ENCODE results near the gene GAB2.

Gene GAB2

GRCh38 chr11:78205691-78206090 lies 211.9 kb downstream of the GAB2 start:
- no peak for DNase-seq (ENCODE audit: low read depth)

DNA sequence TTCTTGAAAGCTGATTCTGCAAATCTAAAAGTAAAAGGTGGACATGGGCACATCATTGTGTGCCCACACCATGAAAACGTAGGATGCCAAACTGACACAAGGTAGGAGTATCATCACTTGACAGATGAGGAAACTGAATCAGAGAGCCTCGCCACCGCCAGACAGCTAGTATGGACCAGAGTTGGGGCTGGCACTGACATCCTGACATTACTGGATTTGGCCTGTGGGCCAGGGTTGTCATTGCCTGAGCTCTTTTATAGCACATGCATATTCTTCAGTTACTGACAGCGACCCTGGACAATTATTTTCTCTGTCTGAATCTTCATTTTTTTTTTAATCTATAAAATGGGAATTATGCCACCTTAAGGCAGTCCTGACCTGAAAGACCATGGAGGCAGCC lies 212.4 kb downstream of the GAB2 start:
- no peak for DNase-seq (ENCODE audit: low read depth)

GRCh38 chr11:78203184-78203583 lies 214.4 kb downstream of the GAB2 start:
- DNase-seq (ENCODE audit: low read depth), result no peak

DNA sequence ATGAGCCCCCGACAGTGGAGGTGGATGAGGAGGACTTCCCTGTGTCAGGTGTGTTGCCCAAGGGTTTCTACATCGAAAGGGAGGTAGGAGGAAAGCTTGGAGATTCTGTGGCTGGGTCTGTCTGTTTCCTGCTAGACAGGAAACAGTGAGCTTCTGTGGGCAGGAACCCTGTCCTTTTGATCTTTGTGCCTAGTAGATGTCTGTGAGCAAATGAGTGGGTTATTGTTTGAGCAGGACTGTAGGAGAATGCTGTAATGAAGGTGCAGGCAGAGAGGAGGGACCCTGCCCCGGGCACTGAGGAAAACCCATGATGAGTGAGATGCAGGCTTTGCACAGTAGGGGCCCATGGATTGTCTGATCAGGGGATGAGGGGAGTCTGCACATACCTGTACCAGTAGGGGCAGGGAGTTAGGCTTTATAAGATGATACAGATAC lies 214.9 kb downstream of the GAB2 start:
- no peak for DNase-seq (ENCODE audit: low read depth)

DNA sequence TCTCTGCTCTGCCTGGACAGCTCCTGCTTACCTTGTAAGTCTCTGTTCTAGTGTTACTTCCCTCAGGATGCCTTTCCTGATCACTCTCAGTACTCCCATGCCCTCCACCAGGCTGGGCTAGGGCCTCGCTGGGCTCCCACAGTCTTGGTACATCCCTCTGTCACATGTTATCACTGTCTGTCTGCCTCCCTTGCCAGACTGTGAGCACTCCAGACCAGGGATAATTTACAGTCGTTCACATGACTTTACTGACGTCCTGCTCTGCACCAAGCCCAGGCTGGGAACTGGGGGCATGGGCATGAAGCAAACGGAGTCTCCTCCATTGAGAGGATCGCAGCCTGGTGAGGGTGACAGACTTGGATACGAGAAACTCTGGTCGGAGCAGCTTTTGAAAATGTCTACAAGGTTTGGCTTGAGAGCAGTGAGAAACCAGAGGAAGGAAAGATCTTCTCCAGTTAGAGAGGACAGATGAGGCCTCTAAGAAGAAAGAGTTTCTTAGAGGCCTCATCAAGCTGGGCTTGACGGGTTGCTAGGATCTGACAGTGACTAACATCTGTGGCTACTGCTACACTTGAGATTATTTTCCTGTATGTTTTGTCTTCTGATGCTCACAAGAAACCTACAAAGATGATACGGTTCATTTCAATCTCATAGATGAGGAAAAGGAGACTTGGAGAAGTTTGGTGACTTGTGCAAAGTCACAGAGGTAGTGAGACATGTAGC lies 216.4 kb downstream of the GAB2 start:
- no peak for DNase-seq (ENCODE audit: low read depth)

- no peak for DNase-seq (ENCODE audit: low read depth)
Observed at GRCh38 chr11:78200553-78200952, 217.1 kb downstream of the GAB2 start.

GRCh38 chr11:78200061-78200460 lies 217.6 kb downstream of the GAB2 start:
- no peak for DNase-seq (ENCODE audit: low read depth)

DNA sequence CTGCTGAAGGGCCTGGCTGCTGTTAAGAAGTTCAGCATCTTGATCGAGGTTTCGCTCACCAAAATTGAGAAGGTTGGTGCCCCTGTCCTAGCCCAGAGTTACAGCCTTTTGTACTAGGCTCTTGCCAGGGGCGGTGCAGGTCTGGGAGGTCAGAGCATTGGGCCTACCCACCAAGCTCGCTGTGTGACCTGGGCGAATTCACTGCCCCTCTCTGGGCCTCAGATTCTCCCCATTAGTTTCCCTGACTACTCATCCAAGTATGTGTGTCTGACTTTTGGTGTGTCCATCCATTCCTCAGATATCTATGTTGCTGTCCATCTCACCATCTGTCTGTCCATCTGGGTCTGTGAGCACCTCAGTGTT lies 218.0 kb downstream of the GAB2 start:
- no peak for DNase-seq (ENCODE audit: low read depth)

DNA sequence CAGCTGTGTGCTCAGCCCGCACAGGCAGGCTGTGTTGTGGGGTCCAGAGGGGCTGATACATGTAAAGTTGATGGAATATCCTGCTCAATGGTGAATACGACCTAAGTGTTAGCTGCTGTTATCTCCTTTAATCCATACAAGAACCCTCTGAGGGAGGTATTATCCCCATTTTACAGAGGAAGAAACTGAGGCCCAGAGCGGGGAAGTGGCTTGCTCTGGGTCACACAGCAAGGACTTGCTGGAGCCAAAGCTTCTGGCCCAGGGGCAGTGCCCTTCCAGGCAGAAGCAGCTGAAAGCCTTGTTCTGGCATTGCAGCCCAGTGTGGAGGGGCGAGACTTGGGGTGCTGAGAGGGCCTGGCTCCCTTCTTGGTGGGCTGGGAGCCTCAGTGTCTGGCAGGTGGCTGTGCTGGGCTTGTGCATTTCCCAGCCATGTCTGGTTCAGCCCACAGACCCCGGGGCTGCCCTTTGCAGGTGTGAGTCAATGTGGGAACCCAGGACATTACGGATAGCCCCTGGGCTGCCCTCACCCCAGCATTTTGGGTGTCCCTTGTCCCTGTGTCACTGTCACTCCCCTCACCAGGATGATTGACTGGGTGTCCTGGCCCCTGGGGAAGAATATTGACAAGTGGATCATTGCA lies 218.5 kb downstream of the GAB2 start:
- no peak for DNase-seq (ENCODE audit: low read depth)

GRCh38 chr11:78197816-78198215 lies 219.8 kb downstream of the GAB2 start:
- no peak for DNase-seq (ENCODE audit: low read depth)

DNA sequence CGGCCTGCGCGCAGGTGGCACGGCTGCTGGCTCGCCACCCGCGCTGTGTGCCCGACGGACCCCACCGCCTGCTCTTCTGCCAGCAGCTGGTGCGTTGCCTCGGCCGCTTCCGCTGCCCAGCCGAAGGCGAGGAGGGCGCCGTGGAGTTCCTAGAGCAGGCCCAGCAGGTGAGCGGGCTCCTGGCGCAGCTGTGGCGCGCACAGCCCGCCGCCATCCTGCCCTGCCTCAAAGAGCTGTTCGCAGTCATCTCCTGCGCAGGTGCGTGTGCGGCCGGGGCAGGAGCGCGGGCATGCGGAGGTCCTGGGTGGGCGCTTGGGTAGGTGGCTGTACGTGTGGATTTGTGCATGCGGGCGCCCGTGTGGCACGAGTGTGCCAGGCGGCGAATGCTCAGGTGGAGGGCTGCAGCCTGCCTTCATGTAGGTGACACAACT lies 220.9 kb downstream of the GAB2 start:
- no peak for DNase-seq (ENCODE audit: low read depth)

- no peak for DNase-seq (ENCODE audit: low read depth)
Observed at GRCh38 chr11:78195917-78196560, 221.6 kb downstream of the GAB2 start.

- no peak for DNase-seq (ENCODE audit: low read depth)
Observed at GRCh38 chr11:78194490-78194889, 223.1 kb downstream of the GAB2 start.

- no peak for DNase-seq (ENCODE audit: low read depth)
Observed at GRCh38 chr11:78193806-78194205, 223.8 kb downstream of the GAB2 start.

DNA sequence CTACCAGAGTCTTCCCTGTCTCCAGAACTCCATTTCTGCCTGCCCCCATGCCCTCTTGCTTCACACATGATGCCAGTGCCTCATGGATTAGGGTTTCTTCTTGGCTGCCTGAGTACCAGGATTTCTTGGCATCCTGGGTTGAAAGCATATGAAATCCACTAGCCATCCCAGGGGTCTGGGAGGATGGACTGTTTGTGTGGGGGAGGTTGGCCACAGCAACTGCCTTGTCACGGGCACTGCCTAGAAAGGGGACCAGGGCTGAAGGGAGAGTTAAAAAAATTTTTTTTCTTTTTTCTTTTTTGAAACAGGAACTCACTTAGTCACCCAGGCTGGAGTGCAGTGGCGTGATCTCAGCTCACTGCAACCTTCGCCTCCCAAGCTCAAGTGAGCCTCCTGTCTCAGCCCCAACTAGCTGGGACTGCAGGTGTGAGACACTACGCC lies 224.7 kb downstream of the GAB2 start:
- no peak for DNase-seq (ENCODE audit: low read depth)

- DNase-seq (ENCODE audit: low read depth), result no peak
Observed at GRCh38 chr11:78192223-78192719, 225.3 kb downstream of the GAB2 start.

DNA sequence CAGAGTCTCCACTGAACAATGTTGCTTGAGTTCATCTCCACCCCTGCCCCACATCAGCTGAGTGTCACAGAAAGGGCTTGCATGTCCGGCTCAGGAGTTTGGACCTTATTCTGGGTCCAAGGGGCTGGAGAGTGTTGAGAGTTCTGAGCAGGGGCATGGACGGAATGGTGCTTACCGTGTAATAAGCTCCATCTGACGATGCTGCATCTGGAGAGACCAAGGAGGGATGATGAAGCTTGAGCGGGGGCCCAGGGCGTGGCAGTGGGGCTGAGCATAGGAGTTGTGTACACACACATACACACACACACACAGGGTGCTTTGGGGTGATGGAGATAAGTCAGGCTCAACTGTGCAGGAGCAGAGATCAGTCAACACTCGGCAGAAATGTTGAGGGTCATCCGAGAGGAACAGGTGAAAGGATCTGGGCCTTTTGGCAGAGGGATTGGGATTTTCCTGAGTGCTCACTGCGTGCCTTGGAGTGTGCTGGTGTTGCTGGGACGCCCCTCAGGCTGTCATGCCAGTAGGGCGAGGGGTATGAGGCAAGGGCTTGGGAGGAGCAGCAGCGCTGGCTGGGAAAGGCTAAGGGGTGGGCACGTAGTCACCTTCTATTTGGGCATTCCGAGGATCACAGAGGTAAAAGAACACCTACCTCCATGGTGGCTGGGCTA lies 226.6 kb downstream of the GAB2 start:
- no peak for DNase-seq (ENCODE audit: low read depth)

GRCh38 chr11:78190374-78190773 lies 227.2 kb downstream of the GAB2 start:
- no peak for DNase-seq (ENCODE audit: low read depth)

GRCh38 chr11:78189851-78190250 lies 227.8 kb downstream of the GAB2 start:
- DNase-seq (ENCODE audit: low read depth), result no peak

DNA sequence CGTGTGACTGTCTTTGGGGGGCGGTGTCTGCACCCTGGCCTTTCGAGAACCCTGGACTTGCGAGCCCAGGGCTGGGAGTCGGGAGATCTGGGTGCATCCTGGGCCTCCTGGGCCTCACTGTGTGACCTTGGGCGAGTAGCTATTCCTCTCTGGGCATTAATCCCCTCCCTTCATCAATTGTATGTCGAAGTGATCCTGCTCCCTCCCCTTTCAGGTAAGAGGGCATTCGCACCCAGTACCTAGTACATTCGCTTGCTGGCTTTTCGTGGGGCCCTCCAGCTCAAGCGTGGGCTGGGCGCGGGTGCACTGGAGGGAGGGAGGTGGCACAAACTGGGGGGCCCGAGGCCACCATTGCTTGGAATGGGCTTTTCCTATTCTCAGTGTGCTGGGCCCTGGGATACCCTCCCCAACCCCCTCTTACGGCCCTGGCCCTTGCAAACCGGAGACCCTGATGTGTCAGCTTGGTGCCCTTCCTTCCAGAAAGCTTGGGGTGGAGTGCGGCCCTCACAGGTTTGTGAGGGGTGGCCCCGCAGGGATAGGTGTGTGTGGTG lies 228.4 kb downstream of the GAB2 start:
- no peak for DNase-seq (ENCODE audit: low read depth)

DNA sequence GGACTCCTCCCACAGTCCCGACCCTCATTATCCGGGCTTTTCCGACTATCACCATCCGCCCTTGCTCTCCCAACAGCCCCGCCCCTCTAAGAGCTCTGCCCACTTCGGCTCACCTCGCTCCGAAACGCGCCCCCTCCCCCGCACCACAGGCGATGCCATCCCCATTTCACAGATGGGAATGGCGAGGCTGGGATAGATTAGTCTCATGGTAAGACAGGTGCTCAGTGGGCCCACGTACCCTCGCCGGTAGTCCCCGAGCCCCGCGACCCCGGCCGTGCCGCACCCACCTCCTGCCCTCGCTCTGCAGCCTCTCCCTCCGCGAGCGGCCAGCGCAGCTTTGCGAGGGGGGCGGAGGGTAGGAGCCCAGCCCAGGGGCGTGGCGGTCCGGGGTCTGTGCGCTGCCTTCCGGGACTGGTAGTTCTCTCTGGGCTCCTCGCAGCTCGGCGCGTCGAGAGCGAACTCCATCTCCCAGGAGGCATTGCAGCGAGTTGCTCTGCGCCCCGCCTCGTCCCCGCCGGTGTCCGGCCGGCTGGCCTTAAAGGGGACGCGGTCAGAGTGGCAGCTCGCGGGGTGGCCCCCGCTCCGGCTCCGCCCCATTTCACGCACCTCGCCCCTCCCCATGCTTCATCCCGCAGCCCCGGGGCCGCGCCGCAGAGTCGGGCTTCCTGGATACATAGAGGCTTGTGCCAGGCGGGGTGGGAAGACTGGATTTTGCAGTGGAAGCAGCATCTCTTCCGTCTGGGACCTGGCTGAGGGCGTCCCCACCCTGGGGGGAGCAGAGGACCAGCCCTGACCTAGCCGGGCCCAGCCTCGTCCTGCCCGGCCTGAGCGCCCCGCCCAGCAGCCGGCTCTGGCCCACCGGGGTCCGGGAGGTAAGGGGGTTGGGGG lies 229.1 kb downstream of the GAB2 start, which contains the start of the genes KCTD21 and USP35:
Gene KCTD21 (minus strand): TSS at position 341 of the 888 bp plus-strand sequence. CDS start 14,072 bp downstream, outside the sequence.
Gene USP35 (plus strand): TSS at position 634 of the 888 bp plus-strand sequence. CDS start 7,327 bp downstream, outside the sequence.
- peak; percentile 86 for DNase-seq (ENCODE audit: low read depth)
